Measurements from ENCODE around the gene NEUROG3. TPM values are rescaled to one million over a fixed set of nuclear protein-coding genes. Genes with fewer than 3 reads are reported as not detected.

The NEUROG3 gene
- total RNA-seq, 1 donor from 2014 or later: not detected

DNA sequence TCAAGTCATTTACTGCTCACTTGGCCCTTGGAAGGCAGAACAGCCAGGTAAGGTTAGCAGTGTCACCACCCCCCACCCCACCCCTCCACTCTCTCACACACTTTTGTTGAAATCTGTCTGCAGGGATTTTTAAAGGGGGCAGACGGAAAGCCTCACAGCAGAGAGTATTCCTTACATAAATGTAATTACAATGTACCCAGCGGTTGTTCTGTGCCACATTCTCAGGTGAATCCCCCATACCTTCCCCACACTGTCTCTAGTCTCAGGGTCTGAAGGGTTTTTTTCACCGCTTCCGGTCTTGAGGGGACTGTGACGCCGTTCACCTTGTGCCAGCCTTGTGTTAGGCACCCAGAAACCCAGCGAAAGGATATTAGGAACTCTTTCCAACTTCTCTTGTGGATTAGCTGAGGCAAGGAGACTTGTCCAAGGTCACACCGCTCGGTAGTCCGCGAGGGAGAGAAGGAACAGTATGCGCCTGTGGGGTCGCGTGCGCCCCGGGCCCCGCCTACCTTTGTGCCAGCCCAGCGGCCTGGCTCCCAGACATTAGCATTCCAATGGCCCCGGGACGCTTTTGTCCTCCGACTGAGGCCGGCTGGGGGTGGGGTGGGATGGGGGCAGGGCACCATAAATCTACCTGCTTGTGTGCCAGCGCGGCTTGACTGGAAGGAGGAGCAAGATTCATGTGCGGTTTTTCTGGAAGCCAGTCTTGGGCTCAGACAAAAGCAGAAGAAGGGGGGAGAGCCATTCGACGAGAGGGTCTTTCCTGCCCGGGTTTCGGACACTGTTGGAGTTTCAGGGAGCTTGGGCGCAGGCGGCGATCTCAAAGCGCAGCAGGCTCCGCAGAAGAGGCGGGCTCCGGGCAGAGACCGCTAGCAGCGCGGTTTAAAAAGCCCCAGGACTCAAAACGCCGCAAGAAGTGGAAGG is 4.5 kb downstream of the NEUROG3 start:
- no peak for DNase-seq (ENCODE audit: extremely low spot score in 2 of 2)
- Histone ChIP-seq H3K36me3 (no peaks in the 10 kb centered on the region), H3K27me3 (peaks cover 11% of the 10 kb centered on the region), H3K27ac (no peak overlapping the region), H3K4me1 (peaks cover 13% of the 10 kb centered on the region), H3K4me3 (no peak overlapping the region), H3K9me3 (no peaks in the 10 kb centered on the region)
- TF ChIP-seq, protein P1, sequence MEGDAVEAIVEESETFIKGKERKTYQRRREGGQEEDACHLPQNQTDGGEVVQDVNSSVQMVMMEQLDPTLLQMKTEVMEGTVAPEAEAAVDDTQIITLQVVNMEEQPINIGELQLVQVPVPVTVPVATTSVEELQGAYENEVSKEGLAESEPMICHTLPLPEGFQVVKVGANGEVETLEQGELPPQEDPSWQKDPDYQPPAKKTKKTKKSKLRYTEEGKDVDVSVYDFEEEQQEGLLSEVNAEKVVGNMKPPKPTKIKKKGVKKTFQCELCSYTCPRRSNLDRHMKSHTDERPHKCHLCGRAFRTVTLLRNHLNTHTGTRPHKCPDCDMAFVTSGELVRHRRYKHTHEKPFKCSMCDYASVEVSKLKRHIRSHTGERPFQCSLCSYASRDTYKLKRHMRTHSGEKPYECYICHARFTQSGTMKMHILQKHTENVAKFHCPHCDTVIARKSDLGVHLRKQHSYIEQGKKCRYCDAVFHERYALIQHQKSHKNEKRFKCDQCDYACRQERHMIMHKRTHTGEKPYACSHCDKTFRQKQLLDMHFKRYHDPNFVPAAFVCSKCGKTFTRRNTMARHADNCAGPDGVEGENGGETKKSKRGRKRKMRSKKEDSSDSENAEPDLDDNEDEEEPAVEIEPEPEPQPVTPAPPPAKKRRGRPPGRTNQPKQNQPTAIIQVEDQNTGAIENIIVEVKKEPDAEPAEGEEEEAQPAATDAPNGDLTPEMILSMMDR (IDR thresholded peaks at IDR 0.05): no peak
- TF ChIP-seq POLR2AphosphoS5 (IDR thresholded peaks at IDR 0.05; ENCODE audit: insufficient read depth in 1 of 2, low read depth in 1 of 2) (no peak), POLR2A (IDR thresholded peaks at IDR 0.05) (no peak)
- intact Hi-C loops (cut with DNase I): loop anchor here (10.0 kb wide), 1 partner anchor 296 kb away; no protein-coding TSS in a partner anchor

DNA sequence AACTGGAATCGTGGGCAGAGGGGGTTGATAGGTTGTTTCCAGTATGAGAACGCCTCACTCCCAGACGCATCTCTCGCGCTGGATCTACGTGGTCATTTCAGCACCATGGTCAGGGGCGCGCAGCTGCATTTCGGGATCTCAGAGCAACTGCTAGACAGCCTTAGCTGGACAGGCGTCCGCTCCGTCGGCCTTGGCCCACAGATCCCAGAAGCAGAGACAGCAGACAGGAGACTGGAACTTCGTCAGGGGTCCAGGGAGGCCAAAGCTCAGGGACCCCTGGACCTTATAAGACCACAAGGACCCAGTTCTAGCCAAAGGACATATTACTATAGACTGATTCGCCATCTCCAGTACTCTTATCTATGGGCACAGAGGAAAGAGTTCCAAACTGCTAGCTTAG is 5.3 kb downstream of the NEUROG3 start:
- TF ChIP-seq POLR2AphosphoS5 (IDR thresholded peaks at IDR 0.05; ENCODE audit: insufficient read depth in 1 of 2, low read depth in 1 of 2) (no peak), POLR2A (IDR thresholded peaks at IDR 0.05) (no peak)
- TF ChIP-seq, protein P1 (IDR thresholded peaks at IDR 0.05): no peak
- H3K27ac ChIP-seq: no peak overlapping the region
- intact Hi-C loops (cut with DNase I): loop anchor here (10.0 kb wide), 1 partner anchor 297 kb away; no protein-coding TSS in a partner anchor
- no peaks in the 10 kb centered on the region for H3K36me3 ChIP-seq
- no peak for DNase-seq (ENCODE audit: extremely low spot score in 2 of 2)
- H3K4me1 ChIP-seq: peaks cover 11% of the 10 kb centered on the region
- H3K27me3 ChIP-seq: peaks cover 11% of the 10 kb centered on the region
- H3K9me3 ChIP-seq: no peaks in the 10 kb centered on the region
- H3K4me3 ChIP-seq: no peak overlapping the region

DNA sequence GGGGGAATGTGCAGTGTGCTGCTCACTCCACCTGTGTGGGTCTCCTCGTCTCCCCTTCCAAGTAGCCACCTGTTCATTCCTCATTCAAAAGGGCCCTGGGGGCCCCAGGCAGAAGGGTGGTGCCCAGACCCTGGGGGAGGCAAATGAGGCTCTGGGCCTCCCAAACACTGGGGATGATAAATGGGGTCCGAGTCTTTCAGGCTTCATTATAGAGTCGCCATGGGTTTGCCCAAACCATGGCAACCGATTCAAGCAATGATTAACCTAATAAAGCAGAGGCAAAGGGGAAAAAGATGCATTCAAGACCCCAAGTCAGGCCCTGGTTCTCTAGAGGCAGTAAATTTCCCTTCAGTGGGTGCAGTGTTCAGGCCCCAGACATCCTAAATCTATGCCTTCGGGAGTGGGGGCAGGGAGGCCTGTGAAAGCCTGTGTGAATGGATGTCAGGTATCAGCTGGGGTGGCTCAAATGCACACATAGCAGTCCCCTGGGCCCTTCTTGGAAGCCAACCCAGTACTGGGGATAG is 10.4 kb downstream of the NEUROG3 start:
- H3K4me3 ChIP-seq: no peak overlapping the region
- H3K4me1 ChIP-seq: no peaks in the 10 kb centered on the region
- no peaks in the 10 kb centered on the region for H3K9me3 ChIP-seq
- DNase-seq (ENCODE audit: extremely low spot score in 2 of 2): no peak
- no peaks in the 10 kb centered on the region for H3K27me3 ChIP-seq
- H3K36me3 ChIP-seq: no peaks in the 10 kb centered on the region
- H3K27ac ChIP-seq: no peak overlapping the region
- intact Hi-C loops (cut with DNase I): loop anchor here (10.0 kb wide), 1 partner anchor 302 kb away; no protein-coding TSS in a partner anchor
- TF ChIP-seq POLR2AphosphoS5 (IDR thresholded peaks at IDR 0.05; ENCODE audit: insufficient read depth in 1 of 2, low read depth in 1 of 2) (no peak), POLR2A (IDR thresholded peaks at IDR 0.05) (no peak)
- TF ChIP-seq, protein P1 (IDR thresholded peaks at IDR 0.05): no peak

DNA sequence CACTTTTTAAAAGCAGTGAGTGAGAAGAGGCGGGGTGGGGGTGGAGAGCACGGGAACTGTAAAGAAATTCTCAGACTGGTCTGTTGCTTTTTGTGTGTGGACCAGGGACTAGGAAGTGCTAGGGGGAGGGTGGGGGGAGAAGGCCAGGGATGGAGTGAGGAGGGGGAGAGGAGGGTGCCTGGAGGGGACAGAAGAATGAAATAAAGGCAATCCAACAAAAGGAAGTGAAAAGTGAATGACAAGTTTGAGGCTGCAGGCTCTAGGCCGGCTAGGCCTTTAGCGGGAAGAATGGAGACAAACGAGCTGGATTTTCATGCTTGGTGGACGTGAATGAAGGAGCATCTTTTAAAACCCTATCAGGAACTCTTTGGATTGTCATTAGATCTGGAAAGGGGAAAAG is 13.7 kb downstream of the NEUROG3 start:
- H3K4me1 ChIP-seq: no peaks in the 10 kb centered on the region
- DNase-seq (ENCODE audit: extremely low spot score in 2 of 2): no peak
- H3K27ac ChIP-seq: no peak overlapping the region
- TF ChIP-seq POLR2AphosphoS5 (IDR thresholded peaks at IDR 0.05; ENCODE audit: insufficient read depth in 1 of 2, low read depth in 1 of 2) (no peak), POLR2A (IDR thresholded peaks at IDR 0.05) (no peak)
- TF ChIP-seq, protein P1 (IDR thresholded peaks at IDR 0.05): no peak
- intact Hi-C loops (cut with DNase I): no loop called here
- no peaks in the 10 kb centered on the region for H3K27me3 ChIP-seq
- no peaks in the 10 kb centered on the region for H3K9me3 ChIP-seq
- no peaks in the 10 kb centered on the region for H3K36me3 ChIP-seq
- no peak overlapping the region for H3K4me3 ChIP-seq

DNA sequence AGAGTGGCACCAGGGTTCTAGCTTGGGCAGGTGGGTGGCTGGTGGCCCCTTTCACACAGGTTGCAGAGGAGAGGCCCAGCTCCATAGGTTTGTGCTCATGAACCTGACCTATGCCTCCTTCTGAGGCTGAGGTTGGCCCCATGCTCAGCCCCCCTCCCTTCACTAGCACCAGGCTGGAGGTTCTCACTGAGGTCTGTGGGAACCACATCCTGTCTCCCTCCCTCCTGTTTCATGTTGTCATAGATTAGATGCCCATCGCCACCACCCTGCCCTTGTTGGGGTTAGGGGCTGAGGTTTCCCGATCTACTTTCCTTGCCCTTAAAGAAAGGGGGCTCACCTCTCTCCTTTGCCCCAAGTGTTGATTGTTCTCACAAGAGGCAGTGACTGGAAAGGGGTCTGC is 14.7 kb downstream of the NEUROG3 start:
- intact Hi-C loops (cut with DNase I): no loop called here
- DNase-seq (ENCODE audit: extremely low spot score in 2 of 2): no peak
- no peaks in the 10 kb centered on the region for H3K36me3 ChIP-seq
- no peaks in the 10 kb centered on the region for H3K27me3 ChIP-seq
- no peaks in the 10 kb centered on the region for H3K9me3 ChIP-seq
- H3K4me1 ChIP-seq: no peaks in the 10 kb centered on the region
- H3K27ac ChIP-seq: no peak overlapping the region
- H3K4me3 ChIP-seq: no peak overlapping the region
- no peak for TF ChIP-seq POLR2AphosphoS5 (IDR thresholded peaks at IDR 0.05; ENCODE audit: insufficient read depth in 1 of 2, low read depth in 1 of 2)
- TF ChIP-seq POLR2A (IDR thresholded peaks at IDR 0.05): no peak

Data from vagina (tissue), 2 donors.